ENCODE measurements around the gene TMEM212. TPM values are rescaled to one million over a fixed set of nuclear protein-coding genes. Genes with fewer than 3 reads are reported as not detected.

Gene TMEM212
- total RNA-seq, 1 donor from 2014 or later: not detected

GRCh38 chr3:171849617-171850319, 6.6 kb downstream of the TMEM212 start:
- no peak for DNase-seq (ENCODE audit: extremely low spot score, unreplicated experiment)
- Mint-ChIP-seq H3K36me3 (ENCODE audit: unreplicated experiment) (peaks cover 8% of the 10 kb centered on the region), H3K27me3 (ENCODE audit: unreplicated experiment) (no peaks in the 10 kb centered on the region), H3K4me3 (ENCODE audit: unreplicated experiment) (no peak overlapping the region), H3K4me1 (ENCODE audit: unreplicated experiment) (peaks cover 54% of the 10 kb centered on the region), H3K27ac (ENCODE audit: unreplicated experiment) (peak overlapping the region; percentile 81), H3K9me3 (ENCODE audit: unreplicated experiment) (peaks cover 10% of the 10 kb centered on the region)
- TF ChIP-seq CTCF (IDR thresholded peaks at IDR 0.05): no peak

- no peaks in the 10 kb centered on the region for H3K27me3 Mint-ChIP-seq (ENCODE audit: unreplicated experiment)
- peaks cover 48% of the 10 kb centered on the region for H3K4me1 Mint-ChIP-seq (ENCODE audit: unreplicated experiment)
- H3K36me3 Mint-ChIP-seq (ENCODE audit: unreplicated experiment): peaks cover 6% of the 10 kb centered on the region
- TF ChIP-seq CTCF (IDR thresholded peaks at IDR 0.05): no peak
- H3K9me3 Mint-ChIP-seq (ENCODE audit: unreplicated experiment): peaks cover 10% of the 10 kb centered on the region
- no peak overlapping the region for H3K4me3 Mint-ChIP-seq (ENCODE audit: unreplicated experiment)
- DNase-seq (ENCODE audit: extremely low spot score, unreplicated experiment): no peak
- peak overlapping the region; percentile 81 for H3K27ac Mint-ChIP-seq (ENCODE audit: unreplicated experiment)
These were observed 7.3 kb downstream of the TMEM212 start for GRCh38 chr3:171850320-171850959.

GRCh38 chr3:171850960-171851659, 8.0 kb downstream of the TMEM212 start:
- peaks cover 42% of the 10 kb centered on the region for H3K4me1 Mint-ChIP-seq (ENCODE audit: unreplicated experiment)
- H3K9me3 Mint-ChIP-seq (ENCODE audit: unreplicated experiment): peaks cover 7% of the 10 kb centered on the region
- H3K36me3 Mint-ChIP-seq (ENCODE audit: unreplicated experiment): peaks cover 6% of the 10 kb centered on the region
- DNase-seq (ENCODE audit: extremely low spot score, unreplicated experiment): no peak
- TF ChIP-seq CTCF (IDR thresholded peaks at IDR 0.05): no peak
- no peaks in the 10 kb centered on the region for H3K27me3 Mint-ChIP-seq (ENCODE audit: unreplicated experiment)
- H3K4me3 Mint-ChIP-seq (ENCODE audit: unreplicated experiment): no peak overlapping the region
- peak overlapping the region; percentile 81 for H3K27ac Mint-ChIP-seq (ENCODE audit: unreplicated experiment)

- Mint-ChIP-seq H3K9me3 (ENCODE audit: unreplicated experiment) (peaks cover 6% of the 10 kb centered on the region), H3K27me3 (ENCODE audit: unreplicated experiment) (no peaks in the 10 kb centered on the region), H3K27ac (ENCODE audit: unreplicated experiment) (peak overlapping the region; percentile 81), H3K4me3 (ENCODE audit: unreplicated experiment) (no peak overlapping the region), H3K4me1 (ENCODE audit: unreplicated experiment) (peaks cover 37% of the 10 kb centered on the region), H3K36me3 (ENCODE audit: unreplicated experiment) (peaks cover 6% of the 10 kb centered on the region)
- no peak for TF ChIP-seq CTCF (IDR thresholded peaks at IDR 0.05)
- no peak for DNase-seq (ENCODE audit: extremely low spot score, unreplicated experiment)
These were observed 8.5 kb downstream of the TMEM212 start for GRCh38 chr3:171851660-171852058.
